Activated CD4-positive, alpha-beta T cell treated with anti-CD3 and anti-CD28 coated beads, Interleukin-2, Interleukin-6, amounts not matched to agents 100 ng/mL and 50 ng/mL, durations not matched to agents 16 hours and 8 hours (primary cell): ENCODE data around the gene SYT1.
"Not testable (repeated sequence)": the region's sequence is repeated elsewhere in the genome, so short reads cannot be mapped to it uniquely, and the experiment has no call there.

ENCODE experiments used
- DNase-seq: peaks from one replicate; pipeline ENCODE4 v3.0.0-alpha.2; 2020

Gene SYT1

GRCh38 chr12:78864403-78864869 is at the start of gene SYT1:
Gene SYT1 (plus strand): TSS chr12:78864774.
- DNase-seq = no peak

DNA sequence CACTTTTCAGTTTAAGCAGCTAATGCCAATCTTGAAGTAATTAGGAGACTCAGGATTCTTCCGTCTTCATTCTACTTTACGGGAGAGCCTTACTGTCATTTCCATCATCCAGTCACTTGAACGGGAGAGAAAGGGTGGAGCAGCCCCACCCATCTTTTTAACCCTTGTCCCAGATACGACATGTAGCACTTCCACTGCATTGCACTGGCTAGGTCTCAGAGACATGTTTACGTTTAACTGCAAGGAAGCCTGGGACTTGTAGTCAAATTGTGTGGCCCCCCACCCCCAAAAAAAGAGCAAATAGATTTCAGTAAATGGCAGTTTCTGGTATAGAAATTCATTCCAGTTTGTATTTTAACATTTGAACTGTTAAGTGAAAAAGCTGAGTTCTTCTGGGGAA is 46.1 kb upstream of the SYT1 start:
- no peak for DNase-seq

- no peak for DNase-seq
Measured at GRCh38 chr12:78820946-78821345, 43.6 kb upstream of the SYT1 start.

DNA sequence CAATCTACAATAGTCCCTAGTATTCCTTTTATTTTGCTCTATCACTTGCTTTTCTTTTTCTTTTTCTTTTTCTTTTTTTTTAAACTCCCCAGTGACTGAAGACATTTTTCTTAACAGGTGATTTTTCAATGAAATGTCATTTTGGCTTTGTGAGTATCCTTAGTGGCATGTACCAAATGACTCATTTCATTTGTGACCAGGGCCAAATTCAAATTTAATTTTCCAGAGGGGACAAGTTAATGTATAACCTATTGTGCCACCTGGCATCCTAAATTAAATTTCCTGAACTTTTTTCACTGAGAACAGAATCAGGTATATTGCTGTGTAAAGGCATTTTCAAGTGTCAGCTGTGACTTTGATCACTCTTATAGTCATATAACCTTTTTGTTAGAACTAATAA is 39.7 kb upstream of the SYT1 start:
- no peak for DNase-seq

DNA sequence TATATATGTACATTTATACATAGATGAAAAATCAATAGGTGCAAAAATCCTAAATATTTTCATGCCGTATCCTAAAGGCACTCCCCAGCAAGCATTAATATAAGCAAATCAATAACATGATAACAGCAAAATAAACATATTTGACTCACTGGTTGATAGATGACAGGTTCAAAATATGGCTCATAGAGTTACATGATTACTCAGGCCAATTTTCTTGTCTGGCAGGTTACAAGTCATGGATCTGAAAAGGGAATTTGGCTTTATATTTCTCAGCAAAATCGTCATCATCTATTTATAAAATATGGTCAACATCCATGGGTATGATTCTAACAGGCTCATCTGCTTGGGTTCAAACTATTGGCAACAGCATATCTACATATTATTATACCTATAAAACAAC is 34.9 kb upstream of the SYT1 start:
- no peak for DNase-seq

GRCh38 chr12:78835493-78835892 is 29.1 kb upstream of the SYT1 start:
- no peak for DNase-seq

- not testable (repeated sequence) for DNase-seq
Measured at GRCh38 chr12:78840518-78841019, 24.0 kb upstream of the SYT1 start.

GRCh38 chr12:78853231-78853630 is 11.3 kb upstream of the SYT1 start:
- no peak for DNase-seq

GRCh38 chr12:78863482-78864402 is 832 bp upstream of the SYT1 start:
- peak; percentile 12 for DNase-seq

DNA sequence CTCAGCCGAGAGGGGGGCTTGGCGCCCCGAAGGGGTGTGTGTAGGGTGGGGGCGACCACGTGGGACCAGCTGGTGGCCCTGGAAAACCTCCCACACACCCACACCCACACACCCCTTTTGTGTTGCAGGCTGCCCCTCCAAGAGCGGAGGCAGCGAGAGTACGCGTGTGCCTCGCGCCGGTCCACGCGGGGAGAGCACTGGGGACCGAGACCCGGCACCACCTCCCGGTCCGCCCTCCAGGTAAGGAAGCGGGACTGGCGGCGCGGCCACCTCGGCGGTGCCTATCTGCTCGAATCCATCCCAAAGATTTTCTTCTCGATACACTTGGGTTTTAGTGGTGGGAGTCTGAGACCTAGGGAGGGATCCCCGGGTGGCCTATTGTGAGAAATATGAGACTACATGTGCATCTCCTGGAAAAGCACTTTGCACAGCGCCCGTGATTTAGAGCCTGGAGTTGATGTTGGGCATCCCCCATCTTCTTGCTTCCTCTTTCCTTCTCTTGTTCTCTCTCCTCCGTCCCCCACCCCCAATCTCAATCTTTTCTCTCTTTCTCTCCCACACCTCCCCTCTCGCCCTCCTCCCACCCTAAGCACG is 393 bp downstream of the SYT1 start:
- DNase-seq = no peak

- DNase-seq = no peak
Measured at GRCh38 chr12:78865516-78865915, 942 bp downstream of the SYT1 start.

DNA sequence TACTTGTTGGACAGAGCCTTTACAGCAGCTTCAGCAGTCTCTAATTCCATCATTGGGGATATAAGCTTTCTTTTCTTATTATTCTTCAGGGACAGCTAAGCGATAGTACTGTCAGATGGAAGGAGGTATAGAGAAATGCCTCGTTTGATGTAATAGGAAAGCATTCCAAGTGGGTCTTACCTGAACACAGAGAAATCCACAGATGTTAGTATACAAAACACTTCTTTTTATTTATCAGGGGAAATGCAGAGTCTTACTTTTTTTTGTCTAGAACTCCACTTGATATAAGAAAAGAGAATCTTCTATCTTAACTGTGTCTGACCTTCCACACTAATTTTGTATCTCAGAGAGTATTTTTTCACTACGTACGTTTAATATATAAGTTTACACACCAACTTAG is 1.9 kb downstream of the SYT1 start:
- no peak for DNase-seq

DNA sequence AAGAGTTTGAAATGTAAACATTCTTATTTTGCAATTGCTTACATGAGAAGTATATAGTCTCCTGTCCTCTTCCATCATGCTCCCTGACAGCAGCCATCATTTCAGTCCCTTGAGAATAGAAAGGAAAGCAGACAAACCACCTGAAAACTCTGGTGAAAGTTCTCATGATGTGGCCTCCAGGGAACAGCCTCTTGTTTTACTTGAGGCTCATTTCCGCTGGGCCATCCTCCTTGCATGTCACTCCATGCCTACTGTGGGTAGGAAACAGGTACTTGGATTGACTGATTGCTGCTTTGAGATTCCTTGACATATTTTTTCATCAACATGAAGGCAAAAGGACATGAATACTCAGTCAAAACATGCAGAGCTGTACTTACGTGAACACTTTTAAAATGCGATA is 6.0 kb downstream of the SYT1 start:
- DNase-seq = no peak

DNA sequence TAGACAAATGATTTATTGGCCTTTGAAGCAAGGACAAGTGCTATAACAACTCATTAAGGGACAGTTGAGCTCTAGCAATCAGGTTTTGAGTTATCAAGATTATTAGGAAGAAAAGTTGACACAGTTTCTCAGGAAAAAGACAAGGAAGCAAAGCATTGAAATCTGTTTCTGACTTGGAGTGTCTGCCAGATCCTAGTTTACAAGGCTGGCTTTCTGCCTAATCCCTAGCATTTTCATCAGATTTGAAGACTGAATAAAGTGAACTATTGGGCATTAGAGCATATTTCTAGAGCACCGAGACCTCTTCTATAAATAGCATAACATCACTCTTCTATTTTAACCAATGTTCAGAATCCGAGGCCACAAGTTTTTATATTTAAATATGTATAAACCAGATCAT is 7.0 kb downstream of the SYT1 start:
- DNase-seq = no peak

GRCh38 chr12:78878459-78878858 is 13.9 kb downstream of the SYT1 start:
- DNase-seq = no peak

GRCh38 chr12:78878866-78879265 is 14.3 kb downstream of the SYT1 start:
- DNase-seq = no peak

DNA sequence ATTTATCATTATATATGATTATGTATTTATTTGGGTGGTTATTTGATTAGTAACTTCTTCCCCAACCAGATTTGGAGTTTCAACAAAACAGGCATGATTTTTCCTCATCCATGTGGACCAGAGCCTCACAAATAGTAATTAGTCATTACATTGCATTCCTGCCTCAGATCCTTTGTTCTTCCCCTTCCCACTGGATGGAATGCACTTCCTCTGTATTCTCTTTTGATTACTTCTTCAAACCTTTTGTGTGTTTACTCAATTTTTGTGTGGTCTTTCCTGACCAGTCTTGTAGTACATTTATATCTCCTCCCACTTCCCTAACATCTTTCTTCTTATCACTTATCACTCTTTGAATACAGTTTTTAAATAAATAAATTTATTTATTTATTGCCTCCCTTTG is 15.5 kb downstream of the SYT1 start:
- no peak for DNase-seq

GRCh38 chr12:78881685-78882084 is 17.1 kb downstream of the SYT1 start:
- DNase-seq = no peak

GRCh38 chr12:78885466-78885865 is 20.9 kb downstream of the SYT1 start:
- DNase-seq = no peak

DNA sequence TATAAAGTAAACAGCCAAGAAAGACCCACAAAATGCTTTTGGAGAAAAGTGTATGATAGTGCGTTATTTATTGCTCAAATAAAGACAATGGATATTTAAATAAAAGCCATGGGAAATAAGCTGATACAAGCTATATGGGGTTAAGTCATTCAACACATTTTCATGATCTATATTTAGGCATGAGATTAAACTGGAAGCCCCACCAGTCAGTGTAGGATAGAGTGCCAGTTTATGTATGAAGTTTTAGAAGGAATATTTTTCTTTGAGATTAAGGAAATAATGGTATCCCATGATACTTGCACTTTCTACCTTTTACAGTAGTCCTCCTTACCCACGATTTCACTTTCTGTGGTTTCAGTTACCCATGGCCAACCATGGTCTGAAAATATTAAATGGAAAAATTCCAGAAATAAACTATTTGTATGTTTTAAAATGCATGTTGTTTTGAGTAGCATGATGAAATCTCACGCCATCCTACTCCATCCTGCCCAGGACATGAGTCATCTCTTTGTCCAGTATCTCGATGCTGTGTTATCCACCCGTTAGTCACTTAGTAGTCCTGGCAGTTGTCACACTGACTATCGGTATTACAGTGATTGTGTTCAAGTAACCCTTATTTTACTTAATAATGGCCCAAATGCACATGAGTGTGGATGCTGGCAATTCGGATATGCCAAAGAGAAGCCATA is 22.3 kb downstream of the SYT1 start:
- DNase-seq = no peak

GRCh38 chr12:78887444-78887843 is 22.9 kb downstream of the SYT1 start:
- no peak for DNase-seq

DNA sequence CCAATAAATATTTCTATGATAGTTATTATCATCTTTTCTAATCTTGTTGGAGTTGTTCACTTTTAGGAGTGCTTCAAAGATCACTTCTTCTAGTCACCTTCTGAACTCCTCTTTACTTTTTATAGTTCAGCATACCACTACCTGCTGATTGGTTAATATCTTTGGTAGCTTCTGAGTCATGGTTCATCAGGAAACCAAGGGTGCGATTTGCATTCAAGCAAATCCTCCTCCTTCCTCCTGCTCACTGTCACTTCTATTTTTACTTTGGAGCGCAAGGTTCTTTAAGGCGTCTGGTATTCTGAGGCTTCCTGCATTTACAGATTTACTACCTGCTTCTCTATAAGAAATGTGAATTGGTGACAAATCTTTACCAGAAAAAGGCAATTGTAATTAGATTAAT is 24.0 kb downstream of the SYT1 start:
- DNase-seq = no peak

- DNase-seq = no peak
Measured at GRCh38 chr12:78891646-78892353, 27.2 kb downstream of the SYT1 start.
